Endothelial cell of umbilical vein (primary cell): ENCODE results near the gene LRFN5. TPM values are rescaled to one million over a fixed set of nuclear protein-coding genes. Genes with fewer than 3 reads are reported as not detected.

Experiments used
- BruUV-seq: library from RNA; stranded (reverse); fragments of 400-500 nt; replicated peaks from 2 replicates; lab custom pipeline; 2021; lab: Mats Ljungman, UMichigan
- CTCF ChIA-PET: fragments of 300-600, 350-600 bp; sonication (Branson Sonifier 250); formaldehyde crosslinking; loops from one replicate; lab custom pipeline; 2021; ENCODE audit warnings: antibody characterized with exemption, inconsistent platforms; lab: Charles Lee
- POLR2A ChIA-PET: fragments of 300-600, 350-600 bp; sonication (Branson Sonifier 250); formaldehyde crosslinking; loops from one replicate; lab custom pipeline; 2021; ENCODE audit warnings: antibody characterized with exemption, inconsistent platforms; lab: Charles Lee
- DNase-seq: peaks from one replicate; pipeline ENCODE4 v3.0.0-alpha.2; 2011; ENCODE audit warnings: low read depth, low spot score
- FAIRE-seq: peaks from 2 replicates; lab custom pipeline; 2011; peaks lifted over from hg19 to GRCh38; lab: Jason Lieb, UNC
- H2AFZ ChIP-seq: 2 replicates; pipeline ENCODE4 v1.6.0; 2012; ENCODE audit warnings: low read depth, low read length, control low read depth, inconsistent platforms
- H3K27ac ChIP-seq: 2 replicates; pipeline ENCODE4 v1.5.1; 2011; ENCODE audit warnings: low read depth, mild to moderate bottlenecking, control low read depth, low read length, moderate library complexity; ENCODE audit not compliant: insufficient read depth
- H3K27me3 ChIP-seq, 2 experiments: 2 replicates each; pipeline versions ENCODE4 v1.6.0 to v1.6.1; 2011; ENCODE audit warnings: low read length in 2 of 2, mixed read lengths in 1 of 2; ENCODE audit not compliant: control insufficient read depth in 2 of 2, insufficient read depth in 2 of 2
- H3K36me3 ChIP-seq, 2 experiments: 2 replicates in 1 of 2; 3 replicates in 1 of 2; pipeline ENCODE4 v1.5.1; 2011; ENCODE audit warnings: low read length in 2 of 2, mild to moderate bottlenecking in 1 of 2, moderate library complexity in 1 of 2; ENCODE audit not compliant: control insufficient read depth in 2 of 2, insufficient read depth in 2 of 2; ENCODE audit errors: extremely low read depth in 1 of 2
- H3K4me1 ChIP-seq: 3 replicates; pipeline ENCODE4 v1.5.1; 2011; ENCODE audit warnings: mild to moderate bottlenecking, low read length; ENCODE audit not compliant: control insufficient read depth, insufficient read depth; ENCODE audit errors: extremely low read depth
- H3K4me2 ChIP-seq: 2 replicates; pipeline ENCODE4 v1.6.1; 2011; ENCODE audit warnings: low read length, control low read depth, mixed read lengths; ENCODE audit not compliant: insufficient read depth
- H3K4me3 ChIP-seq, 3 experiments: fragments of 200-600 bp in 1 of 3; sonication (generic), shearing (Covaris generic) in 1 of 3; replicated peaks in 1 of 3; 2 replicates each; pipeline ENCODE4 v1.5.1; 2011 to 2016; ENCODE audit warnings: control low read depth in 3 of 3, low read length in 3 of 3, mild to moderate bottlenecking in 2 of 3, inconsistent platforms in 1 of 3, low read depth in 1 of 3, moderate library complexity in 1 of 3; ENCODE audit not compliant: insufficient read depth in 1 of 3
- H3K79me2 ChIP-seq: 2 replicates; pipeline ENCODE4 v1.6.0; 2012; ENCODE audit warnings: low read length, inconsistent platforms; ENCODE audit not compliant: control insufficient read depth, insufficient read depth
- H3K9ac ChIP-seq: replicated peaks from 2 replicates; pipeline ENCODE3; 2011; ENCODE audit warnings: low read length, control low read depth; ENCODE audit not compliant: insufficient read depth; ENCODE audit errors: extremely low read depth
- H3K9me1 ChIP-seq: replicated peaks from 3 replicates; pipeline ENCODE4 v1.6.0; 2011; ENCODE audit warnings: mild to moderate bottlenecking, low read length; ENCODE audit not compliant: control insufficient read depth, insufficient read depth; ENCODE audit errors: extremely low read depth
- H3K9me3 ChIP-seq: replicated peaks from 2 replicates; pipeline ENCODE4 v1.5.1; 2012; ENCODE audit warnings: low read length, inconsistent platforms; ENCODE audit not compliant: control insufficient read depth, insufficient read depth
- H4K20me1 ChIP-seq: replicated peaks from 2 replicates; pipeline ENCODE3; 2011; ENCODE audit warnings: mild to moderate bottlenecking, low read length; ENCODE audit not compliant: control insufficient read depth, insufficient read depth; ENCODE audit errors: extremely low read depth
- CTCF ChIP-seq, 2 donors: IDR thresholded peaks; 1 replicate in 1 of 2; 2 replicates in 1 of 2; pipeline ENCODE4 v1.5.1; 2011; ENCODE audit warnings: low read length in 2 of 2, mild to moderate bottlenecking in 2 of 2, moderate library complexity in 2 of 2, control low read depth in 1 of 2, inconsistent platforms in 1 of 2, low read depth in 1 of 2; ENCODE audit not compliant: insufficient read depth in 1 of 2; ENCODE audit errors: extremely low read depth in 1 of 2
- EZH2 ChIP-seq: IDR thresholded peaks from 2 replicates; pipeline ENCODE4 v1.6.1; 2012; ENCODE audit warnings: borderline replicate concordance, low read depth, mild to moderate bottlenecking, moderate library complexity, low read length, inconsistent platforms; ENCODE audit not compliant: severe bottlenecking
- FOS ChIP-seq: IDR thresholded peaks from 2 replicates; pipeline ENCODE4 v1.6.1; 2011; ENCODE audit warnings: mild to moderate bottlenecking, low read length, moderate library complexity, borderline replicate concordance; ENCODE audit not compliant: insufficient read depth
- GATA2 ChIP-seq: IDR thresholded peaks from 2 replicates; pipeline ENCODE4 v1.7.0; 2011; ENCODE audit warnings: low read depth, mild to moderate bottlenecking, moderate library complexity, mixed read lengths, low read length; ENCODE audit not compliant: insufficient read length, insufficient read depth
- JUN ChIP-seq: IDR thresholded peaks from 2 replicates; pipeline ENCODE4 v1.6.1; 2011; ENCODE audit warnings: borderline replicate concordance, low read depth; ENCODE audit not compliant: insufficient read length, insufficient read depth
- MAX ChIP-seq: IDR thresholded peaks from 2 replicates; pipeline ENCODE4 v1.6.1; 2011; ENCODE audit not compliant: insufficient read depth, insufficient read length
- MYC ChIP-seq: IDR thresholded peaks from one replicate; pipeline ENCODE4 v1.6.1; 2011; ENCODE audit warnings: mild to moderate bottlenecking, low read depth, low read length
- POLR2A ChIP-seq: IDR thresholded peaks from 2 replicates; pipeline ENCODE4 v1.6.1; 2012; ENCODE audit warnings: low read depth, mild to moderate bottlenecking, control low read depth, low read length
- POLR2AphosphoS5 ChIP-seq: IDR thresholded peaks from 2 replicates; pipeline ENCODE4 v1.6.1; 2012; ENCODE audit warnings: low read depth, mild to moderate bottlenecking, control low read depth, low read length, moderate library complexity; ENCODE audit not compliant: insufficient read depth
- dilution Hi-C: fragments of 300-500 bp; cut with MboI; formaldehyde crosslinking; loops from one replicate; pipeline ENCODE4 v1.15.0; 2019; ENCODE audit warnings: low sequenced_read_pairs; ENCODE audit not compliant: extremely low pct_ligation_motif_present
- intact Hi-C: fragments of 100-400 bp; cut with micrococcal nuclease; formaldehyde crosslinking; loops from one replicate; pipeline ENCODE4 v1.10.0; 2022
- polyA plus RNA-seq, 4 experiments: library from polyadenylated mRNA; depleted of rRNA in 3 of 4; stranded (reverse) in 3 of 4; unstranded in 1 of 4; fragments of >200 nt; gene quantifications; 2 replicates each; pipeline versions ENCODE4 v1.2.1 to v1.2.3, GENCODE V29; 2011 to 2012; ENCODE audit warnings: missing spikeins in 1 of 4
- total RNA-seq: library from RNA; stranded (reverse); gene quantifications from 2 replicates; pipeline ENCODE4 v1.2.3, GENCODE V29; 2021

Gene LRFN5
- total and polyA plus RNA-seq, 2 donors (not counting 3 experiments of a cell fraction or from before 2014, with no cell fraction given) = not detected

- TF ChIP-seq MAX = no peak
- no peak for TF ChIP-seq POLR2A
- TF ChIP-seq MYC = no peak
- no peak for TF ChIP-seq POLR2AphosphoS5
- TF ChIP-seq EZH2 = no peak
- TF ChIP-seq FOS = no peak
- no peak for TF ChIP-seq GATA2
- TF ChIP-seq JUN = no peak
- Histone ChIP-seq H3K79me2 (no peaks in the 10 kb centered on the region), H3K9me3 (peaks cover 2% of the 10 kb centered on the region), H3K4me3 (no peak overlapping the region), H3K27ac (no peak overlapping the region), H3K27me3 (no peaks in the 10 kb centered on the region), H2AFZ (no peak overlapping the region), H3K4me2 (no peak overlapping the region), H4K20me1 (no peaks in the 10 kb centered on the region), H3K9me1 (no peaks in the 10 kb centered on the region), H3K36me3 (no peaks in the 10 kb centered on the region), H3K9ac (no peak overlapping the region), H3K4me1 (no peaks in the 10 kb centered on the region)
- intact Hi-C loops = no loop called here
- ChIA-PET CTCF (no interaction called here), POLR2A (no interaction called here)
- no TSS peak for BruUV-seq
- no peak for FAIRE-seq
- dilution Hi-C loops = no loop called here
- no peak for DNase-seq
Observed at GRCh38 chr14:41899416-41899815, 292.7 kb downstream of the LRFN5 start.

- Histone ChIP-seq H2AFZ (no peak overlapping the region), H3K9me1 (no peaks in the 10 kb centered on the region), H3K4me1 (no peaks in the 10 kb centered on the region), H4K20me1 (no peaks in the 10 kb centered on the region), H3K9ac (no peak overlapping the region), H3K36me3 (no peaks in the 10 kb centered on the region), H3K27me3 (no peaks in the 10 kb centered on the region), H3K4me2 (no peak overlapping the region), H3K9me3 (peaks cover 2% of the 10 kb centered on the region), H3K79me2 (no peaks in the 10 kb centered on the region), H3K4me3 (no peak overlapping the region), H3K27ac (no peak overlapping the region)
- no peak for FAIRE-seq
- dilution Hi-C loops (no loop called here), intact Hi-C loops (no loop called here)
- TF ChIP-seq EZH2 = no peak
- TF ChIP-seq GATA2 = no peak
- TF ChIP-seq POLR2A = no peak
- no peak for TF ChIP-seq FOS
- TF ChIP-seq POLR2AphosphoS5 = no peak
- no peak for TF ChIP-seq JUN
- TF ChIP-seq CTCF (IDR thresholded peaks at IDR 0.05; ENCODE audit: extremely low read depth in 1 of 2, insufficient read depth in 1 of 2, low read depth in 1 of 2, low read length in 2 of 2) = no peak
- no peak for TF ChIP-seq MAX
- no peak for TF ChIP-seq MYC
- no peak for DNase-seq
- no TSS peak for BruUV-seq
- ChIA-PET POLR2A (no interaction called here), CTCF (no interaction called here)
Observed at GRCh38 chr14:41900644-41901043, 294.0 kb downstream of the LRFN5 start.
